MM.1S (cell line): ENCODE results near the gene BRD1.

Experiments
- CTCF ChIP-seq: fragments of 300-600 bp; sonication (generic); IDR thresholded peaks from 2 replicates; pipeline ENCODE4 v1.5.1; 2016; ENCODE audit warnings: antibody characterized with exemption, low read length, mixed read lengths
- EZH2 ChIP-seq: fragments of 300-600 bp; sonication (generic); optimal IDR thresholded peaks from 2 replicates; pipeline ENCODE3; 2017; ENCODE audit warnings: low read depth, mild to moderate bottlenecking, antibody characterized with exemption, low read length, mixed read lengths
- EZH2phosphoT487 ChIP-seq: fragments of 300-600 bp; sonication (generic); IDR thresholded peaks from 2 replicates; pipeline ENCODE4 v1.6.1; 2018; ENCODE audit warnings: antibody characterized with exemption, low read length

GRCh38 chr22:49724030-49724892, 103.4 kb downstream of the BRD1 start:
- TF ChIP-seq CTCF (no peak), EZH2phosphoT487 (no peak), EZH2 (no peak)
